Caco-2 (cell line): ENCODE results near the gene VASH1. TPM values are rescaled to one million over a fixed set of nuclear protein-coding genes. Genes with fewer than 3 reads are reported as not detected.

Experiments used
- BruUV-seq: library from RNA; stranded (reverse); fragments of 400-500 nt; replicated peaks from 2 replicates; lab custom pipeline; 2021; lab: Mats Ljungman, UMichigan
- CTCF ChIA-PET: fragments of 300-600 bp; sonication (Branson Sonifier 250); formaldehyde crosslinking; loops from one replicate; lab custom pipeline; 2022; ENCODE audit warnings: antibody characterized with exemption; lab: Charles Lee
- POLR2A ChIA-PET: fragments of 300-600 bp; sonication (Branson Sonifier 250); formaldehyde crosslinking; loops from one replicate; lab custom pipeline; 2022; ENCODE audit warnings: antibody characterized with exemption; lab: Charles Lee
- DNase-seq, 2 experiments: peaks; one replicate each; pipeline versions ENCODE4 v3.0.0 to v3.0.0-alpha.2; 2020 to 2022
- H3K27me3 ChIP-seq: replicated peaks from 2 replicates; pipeline ENCODE4 v1.6.0; 2011; ENCODE audit warnings: low read length; ENCODE audit not compliant: control insufficient read depth, insufficient read depth
- H3K36me3 ChIP-seq: 2 replicates; pipeline ENCODE4 v1.5.1; 2011; ENCODE audit warnings: low read length; ENCODE audit not compliant: control insufficient read depth, insufficient read depth
- H3K4me1 ChIP-seq: fragments of 250-450 bp; sonication (Bioruptor Pico); 2 replicates; pipeline ENCODE4 v1.5.1; 2020; ENCODE audit warnings: mild to moderate bottlenecking
- H3K4me3 ChIP-seq: 2 replicates; pipeline ENCODE4 v1.5.1; 2011; ENCODE audit warnings: low read depth, mild to moderate bottlenecking, control low read depth, low read length
- H3K9me3 ChIP-seq: fragments of 250-450 bp; sonication (Bioruptor Pico); 2 replicates; pipeline ENCODE4 v1.5.1; 2020; ENCODE audit warnings: mild to moderate bottlenecking, moderate library complexity
- H3K27ac Mint-ChIP-seq: one replicate; pipeline ENCODE4 v1.8.0; 2022; ENCODE audit warnings: mixed read lengths; ENCODE audit not compliant: unreplicated experiment
- H3K27me3 Mint-ChIP-seq: one replicate; pipeline ENCODE4 v1.8.0; 2022; ENCODE audit warnings: mixed read lengths; ENCODE audit not compliant: insufficient read depth, unreplicated experiment
- H3K36me3 Mint-ChIP-seq: one replicate; pipeline ENCODE4 v1.8.0; 2022; ENCODE audit warnings: mild to moderate bottlenecking, mixed read lengths; ENCODE audit not compliant: insufficient read depth, unreplicated experiment
- H3K4me1 Mint-ChIP-seq: one replicate; pipeline ENCODE4 v1.8.0; 2022; ENCODE audit warnings: low read depth, mixed read lengths; ENCODE audit not compliant: unreplicated experiment
- H3K4me3 Mint-ChIP-seq: one replicate; pipeline ENCODE4 v1.8.0; 2022; ENCODE audit warnings: mild to moderate bottlenecking, moderate library complexity, mixed read lengths; ENCODE audit not compliant: unreplicated experiment
- H3K9me3 Mint-ChIP-seq: one replicate; pipeline ENCODE4 v1.8.0; 2022; ENCODE audit warnings: mixed read lengths; ENCODE audit not compliant: unreplicated experiment
- intact Hi-C: fragments of 100-400 bp; cut with micrococcal nuclease; formaldehyde crosslinking; loops from one replicate; pipeline ENCODE4 v1.10.0; 2022; ENCODE audit not compliant: unreplicated experiment
- total RNA-seq: library from RNA; stranded (reverse); gene quantifications from 2 replicates; pipeline ENCODE4 v1.2.3, GENCODE V29; 2022
- TF ChIP-seq, protein P1 (sequence below), 2 experiments: fragments of 200-600 bp in 1 of 2; IDR thresholded peaks; 1 replicate in 1 of 2; 2 replicates in 1 of 2; pipeline versions ENCODE4 v1.5.1 to v1.8.0; 2011 to 2022; ENCODE audit warnings: antibody characterized with exemption in 1 of 2, control low read depth in 1 of 2, inconsistent platforms in 1 of 2, low read depth in 1 of 2, low read length in 1 of 2, mild to moderate bottlenecking in 1 of 2, moderate library complexity in 1 of 2; ENCODE audit not compliant: insufficient read depth in 1 of 2, severe bottlenecking in 1 of 2, unreplicated experiment in 1 of 2

Gene VASH1
- total RNA-seq, 1 experiment from 2014 or later, result 0.18 TPM

DNA sequence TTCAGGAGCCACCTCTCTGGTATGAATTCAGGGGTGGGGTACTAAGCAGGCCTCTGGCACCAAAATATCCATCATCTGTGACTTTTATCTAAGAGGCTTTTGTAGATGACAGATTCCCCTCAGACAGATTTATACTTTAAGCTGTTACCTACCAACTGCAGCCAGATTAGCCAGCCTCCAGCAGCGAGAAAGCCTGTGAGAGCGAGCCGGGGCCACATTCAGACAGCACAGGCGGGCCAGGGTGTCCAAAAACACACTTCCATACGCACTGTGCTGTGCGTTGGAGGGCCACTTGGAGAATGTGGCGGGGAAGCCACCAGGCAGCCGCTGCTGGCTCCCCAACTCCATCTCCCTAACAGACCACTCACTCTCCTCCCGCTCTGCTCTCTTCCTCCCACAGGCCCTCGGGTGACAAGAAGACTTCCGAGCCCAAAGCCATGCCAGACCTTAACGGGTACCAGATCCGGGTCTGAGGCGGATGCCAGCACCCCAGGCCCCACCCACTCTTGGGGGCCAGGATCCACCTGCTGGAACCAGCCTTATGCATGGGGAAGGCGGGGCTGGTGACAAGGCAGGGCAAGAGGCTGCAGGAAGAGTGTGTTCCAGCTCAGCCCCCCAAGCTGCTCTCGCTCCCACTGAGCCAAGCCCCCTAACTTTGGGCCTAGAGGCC is 17.4 kb downstream of the VASH1 start:
- H3K36me3 ChIP-seq, result no peaks in the 10 kb centered on the region
- DNase-seq, result no peak
- ChIA-PET CTCF (interaction anchor here (0.6 kb wide), 1 partner anchor 629 kb away, joined by 4 read pairs; no protein-coding TSS in a partner anchor), POLR2A (no interaction called here)
- no peaks in the 10 kb centered on the region for H3K4me1 ChIP-seq
- intact Hi-C loops, result no loop called here
- Mint-ChIP-seq H3K27me3 (peaks cover 3% of the 10 kb centered on the region), H3K27ac (no peak overlapping the region), H3K4me3 (no peak overlapping the region), H3K36me3 (peaks cover 7% of the 10 kb centered on the region), H3K9me3 (no peaks in the 10 kb centered on the region), H3K4me1 (no peaks in the 10 kb centered on the region)
- H3K27me3 ChIP-seq, result no peaks in the 10 kb centered on the region
- H3K9me3 ChIP-seq, result no peaks in the 10 kb centered on the region
- TF ChIP-seq, protein P1, sequence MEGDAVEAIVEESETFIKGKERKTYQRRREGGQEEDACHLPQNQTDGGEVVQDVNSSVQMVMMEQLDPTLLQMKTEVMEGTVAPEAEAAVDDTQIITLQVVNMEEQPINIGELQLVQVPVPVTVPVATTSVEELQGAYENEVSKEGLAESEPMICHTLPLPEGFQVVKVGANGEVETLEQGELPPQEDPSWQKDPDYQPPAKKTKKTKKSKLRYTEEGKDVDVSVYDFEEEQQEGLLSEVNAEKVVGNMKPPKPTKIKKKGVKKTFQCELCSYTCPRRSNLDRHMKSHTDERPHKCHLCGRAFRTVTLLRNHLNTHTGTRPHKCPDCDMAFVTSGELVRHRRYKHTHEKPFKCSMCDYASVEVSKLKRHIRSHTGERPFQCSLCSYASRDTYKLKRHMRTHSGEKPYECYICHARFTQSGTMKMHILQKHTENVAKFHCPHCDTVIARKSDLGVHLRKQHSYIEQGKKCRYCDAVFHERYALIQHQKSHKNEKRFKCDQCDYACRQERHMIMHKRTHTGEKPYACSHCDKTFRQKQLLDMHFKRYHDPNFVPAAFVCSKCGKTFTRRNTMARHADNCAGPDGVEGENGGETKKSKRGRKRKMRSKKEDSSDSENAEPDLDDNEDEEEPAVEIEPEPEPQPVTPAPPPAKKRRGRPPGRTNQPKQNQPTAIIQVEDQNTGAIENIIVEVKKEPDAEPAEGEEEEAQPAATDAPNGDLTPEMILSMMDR (IDR thresholded peaks at IDR 0.05; ENCODE audit: insufficient read depth in 1 of 2, low read depth in 1 of 2, low read length in 1 of 2, severe bottlenecking in 1 of 2, unreplicated experiment in 1 of 2), result no peak
- no peak overlapping the region for H3K4me3 ChIP-seq
- no TSS peak for BruUV-seq

- Mint-ChIP-seq H3K9me3 (no peaks in the 10 kb centered on the region), H3K27me3 (peaks cover 3% of the 10 kb centered on the region), H3K36me3 (peaks cover 7% of the 10 kb centered on the region), H3K4me3 (no peak overlapping the region), H3K27ac (no peak overlapping the region), H3K4me1 (no peaks in the 10 kb centered on the region)
- ChIA-PET CTCF (no interaction called here), POLR2A (no interaction called here)
- Histone ChIP-seq H3K27me3 (no peaks in the 10 kb centered on the region), H3K4me1 (no peaks in the 10 kb centered on the region), H3K9me3 (no peaks in the 10 kb centered on the region), H3K36me3 (no peaks in the 10 kb centered on the region), H3K4me3 (no peak overlapping the region)
- DNase-seq, result no peak
- TF ChIP-seq, protein P1 (IDR thresholded peaks at IDR 0.05; ENCODE audit: insufficient read depth in 1 of 2, low read depth in 1 of 2, low read length in 1 of 2, severe bottlenecking in 1 of 2, unreplicated experiment in 1 of 2), result no peak
- no TSS peak for BruUV-seq
- intact Hi-C loops, result no loop called here
Measured at GRCh38 chr14:76779221-76780057, 18.2 kb downstream of the VASH1 start.

DNA sequence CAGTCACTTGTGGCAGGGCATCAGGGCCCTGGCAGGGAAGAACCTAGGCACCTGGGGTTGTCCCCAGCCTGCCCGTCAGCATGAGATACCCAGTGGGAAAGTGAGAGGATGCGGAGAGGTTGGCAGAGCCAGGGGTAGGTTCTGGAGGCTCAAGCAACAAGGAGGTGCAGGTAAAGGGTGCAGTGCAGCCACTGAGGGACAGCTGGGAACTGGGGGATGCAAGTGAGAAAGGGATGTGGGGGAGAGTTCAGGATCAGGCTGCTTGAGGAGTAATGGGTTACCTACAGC is 18.7 kb downstream of the VASH1 start:
- intact Hi-C loops, result no loop called here
- TF ChIP-seq, protein P1 (IDR thresholded peaks at IDR 0.05; ENCODE audit: insufficient read depth in 1 of 2, low read depth in 1 of 2, low read length in 1 of 2, severe bottlenecking in 1 of 2, unreplicated experiment in 1 of 2), result no peak
- no peak overlapping the region for H3K27ac Mint-ChIP-seq

More for the DNA sequence above, 18.7 kb downstream of the VASH1 start:
- Histone ChIP-seq H3K4me1 (no peaks in the 10 kb centered on the region), H3K9me3 (no peaks in the 10 kb centered on the region), H3K36me3 (no peaks in the 10 kb centered on the region), H3K27me3 (no peaks in the 10 kb centered on the region), H3K4me3 (no peak overlapping the region)
- Mint-ChIP-seq H3K9me3 (no peaks in the 10 kb centered on the region), H3K27me3 (peaks cover 1% of the 10 kb centered on the region), H3K36me3 (peaks cover 7% of the 10 kb centered on the region), H3K4me1 (no peaks in the 10 kb centered on the region), H3K4me3 (no peak overlapping the region)
- DNase-seq, result no peak
- POLR2A ChIA-PET, result no interaction called here
- CTCF ChIA-PET, result no interaction called here
- BruUV-seq, result no TSS peak
